ENCODE measurements around the gene MRPL20. TPM values are rescaled to one million over a fixed set of nuclear protein-coding genes. Genes with fewer than 3 reads are reported as not detected.
"Not testable (repeated sequence)": the region's sequence is repeated elsewhere in the genome, so short reads cannot be mapped to it uniquely, and the experiment has no call there.

Gene MRPL20
- total RNA-seq, 1 donor from 2014 or later, result 155 TPM

DNA sequence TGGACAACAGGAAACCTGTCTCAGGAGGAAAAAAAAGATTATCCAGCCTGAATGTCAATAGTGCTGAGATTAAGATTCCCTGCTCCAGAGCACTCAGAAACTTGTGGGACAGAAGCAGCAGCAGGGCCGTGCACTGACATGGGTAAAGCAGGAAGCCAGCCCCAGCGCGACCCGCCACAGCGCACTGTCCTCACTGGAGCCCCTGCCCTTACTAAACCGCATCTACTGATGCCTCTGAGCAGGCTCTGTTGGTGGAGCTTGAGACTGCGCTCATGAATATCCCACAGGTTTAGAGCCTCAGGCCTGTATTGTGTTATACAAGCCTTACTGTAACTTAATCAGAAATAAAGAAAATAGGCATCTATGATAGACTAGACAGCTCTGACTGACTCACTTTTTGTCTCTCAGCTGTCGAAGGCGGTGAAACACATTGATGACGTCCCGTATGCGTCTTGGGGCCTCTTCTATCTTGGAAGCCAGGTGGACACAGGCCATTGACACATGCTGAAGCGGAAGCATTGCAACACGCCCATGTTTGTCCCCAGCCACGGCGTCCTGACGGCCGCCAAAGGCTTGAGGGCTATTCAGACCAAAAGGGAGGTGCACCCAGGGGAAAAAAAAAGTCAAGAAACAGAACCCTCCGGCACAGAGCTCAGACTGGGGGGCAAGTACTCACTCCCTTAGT is 9.1 kb downstream of the MRPL20 start:
- no peak for ATAC-seq
- DNase-seq, result no peak
- intact Hi-C loops (cut with micrococcal nuclease), result no loop called here

DNA sequence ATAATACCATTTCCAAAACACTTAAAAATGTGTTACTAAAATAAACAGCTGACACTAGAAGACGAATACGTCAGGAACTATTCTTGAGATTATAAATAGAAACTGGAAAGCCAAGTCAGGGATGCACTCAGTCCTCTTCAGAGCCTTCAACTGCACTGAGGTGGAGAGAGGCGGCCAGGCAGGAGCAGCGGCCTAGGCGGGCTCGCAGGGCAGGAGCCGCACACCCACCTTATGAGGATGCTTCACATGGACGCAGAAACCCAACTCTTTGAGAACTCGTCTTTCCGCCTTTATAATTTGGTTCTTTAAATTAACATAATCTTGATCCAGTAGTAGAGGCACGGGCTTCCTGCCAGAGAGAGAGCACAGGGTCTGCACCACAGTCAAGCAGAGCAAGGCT is 11.9 kb downstream of the MRPL20 start:
- no peak for DNase-seq
- ATAC-seq, result peak; percentile 9
- intact Hi-C loops (cut with micrococcal nuclease), result no loop called here

DNA sequence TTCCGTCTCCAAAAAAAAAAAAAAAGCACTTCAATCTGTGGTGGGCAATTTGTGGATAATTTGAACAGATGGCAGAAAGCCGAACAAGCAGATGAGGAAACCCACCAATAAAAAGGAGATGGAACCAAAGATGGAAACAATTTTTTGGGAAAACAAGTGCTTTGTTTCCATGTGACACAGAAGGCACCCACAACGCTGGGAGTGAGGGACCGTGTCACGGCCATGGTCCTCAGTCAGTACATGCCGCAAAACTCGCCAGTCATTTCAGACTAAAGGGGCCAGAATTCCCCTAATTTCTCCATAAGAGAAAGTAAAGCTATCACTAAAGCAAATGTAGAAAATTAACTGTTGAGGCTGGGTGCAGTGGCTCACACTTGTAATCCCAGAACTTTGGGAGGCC is 13.0 kb downstream of the MRPL20 start:
- ATAC-seq (no peak), DNase-seq (no peak)
- intact Hi-C loops (cut with micrococcal nuclease), result no loop called here

GRCh38 chr1:1393428-1393827 is 13.7 kb downstream of the MRPL20 start:
- DNase-seq, result peak; percentile 15
- ATAC-seq, result no peak
- intact Hi-C loops (cut with micrococcal nuclease), result no loop called here

DNA sequence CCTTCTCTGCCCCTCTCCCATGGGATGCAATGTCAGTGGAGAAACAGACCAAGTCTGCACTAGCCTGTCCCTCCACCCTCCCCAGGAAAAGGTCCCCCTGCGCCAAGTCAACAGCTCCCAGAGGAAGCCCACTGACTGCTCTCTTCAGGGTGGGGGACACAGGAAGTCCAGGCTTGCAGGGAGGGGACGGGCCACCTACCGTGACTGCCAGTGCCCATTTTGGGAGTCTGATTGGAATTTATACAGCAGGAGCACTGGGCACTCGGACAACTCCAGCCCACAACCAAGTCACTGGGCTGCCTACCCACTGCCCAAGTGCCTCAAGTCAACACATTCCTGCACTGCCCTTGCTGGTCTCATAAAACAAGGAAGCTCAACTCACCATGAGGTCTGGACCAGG is 14.1 kb downstream of the MRPL20 start:
- intact Hi-C loops (cut with micrococcal nuclease), result no loop called here
- ATAC-seq (no peak), DNase-seq (peak; percentile 22)

GRCh38 chr1:1391225-1391624 is 15.9 kb downstream of the MRPL20 start:
- ATAC-seq, result no peak
- DNase-seq, result peak; percentile 29
- intact Hi-C loops (cut with micrococcal nuclease), result no loop called here

GRCh38 chr1:1390675-1391074 is 16.4 kb downstream of the MRPL20 start:
- DNase-seq (peak; percentile 16), ATAC-seq (no peak)
- intact Hi-C loops (cut with micrococcal nuclease), result no loop called here

DNA sequence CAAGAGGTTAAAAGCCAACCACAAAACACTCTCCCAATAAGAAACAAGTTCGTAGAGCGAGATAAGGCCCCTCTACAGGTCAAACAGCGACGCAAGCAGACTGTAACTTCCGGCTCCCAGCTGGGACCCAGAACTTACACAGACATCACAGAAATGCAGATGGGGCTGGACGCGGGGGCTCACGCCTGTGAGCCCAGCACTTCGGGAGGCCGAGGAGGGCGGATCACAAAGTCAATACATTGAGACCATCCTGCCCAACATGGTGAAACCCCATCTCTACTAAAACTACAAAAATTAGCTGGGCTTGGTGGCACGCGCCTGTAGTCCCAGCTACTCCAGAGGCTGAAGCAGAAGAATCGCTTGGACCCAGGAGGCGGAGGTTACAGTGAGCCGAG is 19.0 kb downstream of the MRPL20 start:
- intact Hi-C loops (cut with micrococcal nuclease), result no loop called here
- ATAC-seq, result no peak

GRCh38 chr1:1387098-1388077 is 19.7 kb downstream of the MRPL20 start:
- peak; percentile 13 for DNase-seq
- intact Hi-C loops (cut with micrococcal nuclease), result no loop called here
- no peak for ATAC-seq

More for the DNA sequence above, 19.0 kb downstream of the MRPL20 start:
- no peak for DNase-seq

DNA sequence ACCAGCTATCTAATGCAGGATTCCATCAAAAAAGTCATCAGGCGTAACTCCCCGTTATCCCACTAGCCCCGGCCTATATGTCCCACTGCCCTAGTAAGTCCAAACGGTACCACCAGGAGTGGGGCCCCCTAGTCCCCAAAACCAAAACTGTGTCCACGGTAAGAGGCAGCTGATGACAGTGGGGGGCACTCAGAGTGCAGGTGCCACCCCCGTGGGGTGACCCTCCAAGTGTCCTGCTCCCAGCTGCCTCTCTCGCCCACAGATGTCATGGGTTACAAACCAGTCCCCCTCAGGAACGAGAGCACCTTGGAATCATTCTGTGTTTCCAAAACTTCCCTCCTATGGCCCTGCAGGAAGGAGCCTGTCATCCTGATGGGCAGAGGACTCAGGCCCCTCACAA is 21.2 kb downstream of the MRPL20 start:
- intact Hi-C loops (cut with micrococcal nuclease), result no loop called here
- no peak for DNase-seq
- no peak for ATAC-seq

- ATAC-seq; intact Hi-C loops (cut with micrococcal nuclease): not testable (repeated sequence)
- peak; percentile 15 for DNase-seq
These were observed 21.8 kb downstream of the MRPL20 start for GRCh38 chr1:1385339-1385738.

GRCh38 chr1:1381294-1381693 is 25.8 kb downstream of the MRPL20 start:
- ATAC-seq, result no peak
- intact Hi-C loops (cut with micrococcal nuclease), result no loop called here
- DNase-seq, result no peak

DNA sequence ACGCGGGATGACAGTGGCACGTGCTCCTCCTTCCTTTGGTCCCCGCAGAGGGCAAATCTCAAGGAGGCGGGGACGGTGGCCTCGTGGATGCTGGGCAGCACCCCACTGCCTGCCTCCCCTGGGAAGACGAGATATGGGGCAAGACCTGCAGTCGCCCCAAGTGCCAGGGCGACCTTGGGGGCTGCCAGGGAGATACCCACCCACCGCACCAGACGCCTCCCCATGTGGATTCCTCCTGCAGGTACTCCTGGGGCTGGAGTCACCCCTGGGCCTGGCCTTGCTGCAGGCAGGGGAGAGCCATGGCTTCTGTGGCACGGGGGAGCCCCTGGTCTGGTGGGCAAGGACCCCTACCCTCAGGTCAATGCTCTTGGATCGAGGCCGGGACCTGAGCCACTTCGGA is 26.2 kb downstream of the MRPL20 start:
- ATAC-seq, result no peak
- no peak for DNase-seq
- intact Hi-C loops (cut with micrococcal nuclease), result no loop called here

DNA sequence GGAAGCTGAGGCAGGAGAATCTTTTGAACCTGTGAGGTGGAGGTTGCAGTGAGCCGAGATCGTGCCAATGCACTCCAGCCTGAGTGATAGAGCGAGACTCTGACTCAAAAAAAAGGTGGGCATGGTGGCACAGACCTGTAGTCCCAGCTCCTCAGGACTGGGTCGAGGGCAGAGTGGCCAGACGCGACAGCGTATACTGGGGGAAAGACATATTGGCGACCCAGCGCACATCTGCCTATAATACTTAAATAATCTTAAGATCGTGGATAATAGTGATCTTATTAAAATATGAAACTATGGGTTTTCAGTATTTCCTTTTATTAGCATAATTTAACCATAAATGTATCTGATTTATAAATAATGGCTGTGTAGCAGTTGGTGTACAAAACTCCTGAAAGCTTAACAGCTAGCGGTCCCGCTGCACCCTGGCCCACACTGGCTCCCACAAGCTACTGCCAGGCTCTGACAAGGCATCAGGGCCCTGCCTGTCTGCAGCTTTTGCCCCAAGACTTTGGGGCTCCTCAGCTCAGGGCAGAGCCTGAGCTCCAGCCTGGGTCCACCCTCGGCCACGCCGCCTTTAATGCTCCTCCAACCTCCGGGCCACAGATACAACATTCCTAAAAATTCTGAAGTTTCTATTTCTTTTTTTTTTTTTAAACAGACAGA is 29.4 kb downstream of the MRPL20 start:
- ATAC-seq (no peak), DNase-seq (peak; percentile 27)
- intact Hi-C loops (cut with micrococcal nuclease), result no loop called here

DNA sequence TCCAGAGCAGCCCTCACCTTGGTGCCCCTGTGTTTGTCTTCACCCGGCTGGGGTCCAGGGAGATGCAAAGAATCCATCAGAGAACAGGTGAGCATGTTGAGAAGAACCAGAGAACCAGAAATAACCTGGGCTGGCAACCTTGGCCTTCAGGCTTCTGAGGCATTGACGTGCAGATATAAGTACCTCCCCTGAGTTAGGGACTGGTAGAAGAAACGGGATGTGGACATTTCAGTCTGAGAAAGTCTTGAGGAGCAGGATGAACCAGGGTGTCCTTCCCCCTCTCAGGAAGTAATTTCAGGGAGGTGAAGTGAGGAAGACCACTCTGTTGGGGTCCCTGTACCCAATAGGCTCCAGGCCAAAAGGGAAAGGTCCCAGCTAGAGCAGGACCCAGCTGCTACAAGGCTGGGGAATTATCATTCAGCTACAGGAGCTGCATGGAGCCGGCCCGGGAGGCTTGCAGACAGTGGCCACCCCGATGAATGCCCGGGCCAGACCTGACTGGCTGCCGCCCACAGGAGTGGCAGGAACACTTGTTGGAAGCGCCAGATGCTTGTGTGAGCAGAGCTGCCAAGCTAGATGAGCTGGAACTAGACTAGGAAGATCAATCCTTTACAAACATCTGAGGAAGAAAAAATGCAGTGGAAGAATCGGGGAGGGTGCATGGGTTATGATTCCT is 30.4 kb downstream of the MRPL20 start:
- DNase-seq (peak; percentile 28), ATAC-seq (no peak)
- intact Hi-C loops (cut with micrococcal nuclease), result no loop called here

- intact Hi-C loops (cut with micrococcal nuclease), result no loop called here
- peak; percentile 95 for ATAC-seq
- DNase-seq, result peak; percentile 98
These were observed 32.0 kb downstream of the MRPL20 start, which contains the start of gene AURKAIP1 for GRCh38 chr1:1374929-1375662. TSS of gene AURKAIP1 (minus strand) at chr1:1375207. CDS start at chr1:1374756, 451 bp downstream.

GRCh38 chr1:1374589-1374928 is 32.5 kb downstream of the MRPL20 start:
- intact Hi-C loops (cut with micrococcal nuclease), result no loop called here
- DNase-seq (peak; percentile 60), ATAC-seq (peak; percentile 1)

GRCh38 chr1:1373815-1374588 is 33.1 kb downstream of the MRPL20 start:
- DNase-seq, result peak; percentile 39
- intact Hi-C loops (cut with micrococcal nuclease), result no loop called here
- no peak for ATAC-seq
